PFSK-1 (cell line): Measurements from ENCODE around the gene CLASP1.

Experiments
- FOXP2 ChIP-seq: optimal IDR thresholded peaks from 2 replicates; pipeline ENCODE3; 2011; ENCODE audit warnings: borderline replicate concordance, control low read depth, inconsistent platforms; ENCODE audit not compliant: insufficient read depth; ENCODE audit errors: extremely low read length, extremely low read depth
- POLR2AphosphoS5 ChIP-seq: IDR thresholded peaks from 2 replicates; pipeline ENCODE4 v1.6.1; 2012; ENCODE audit warnings: low read depth, mild to moderate bottlenecking, control low read depth, low read length, moderate library complexity
- SIN3A ChIP-seq: IDR thresholded peaks from 2 replicates; pipeline ENCODE4 v1.6.1; 2012; ENCODE audit warnings: mild to moderate bottlenecking, low read length, moderate library complexity, borderline replicate concordance; ENCODE audit not compliant: insufficient read depth
- TAF1 ChIP-seq: IDR thresholded peaks from 2 replicates; pipeline ENCODE4 v1.6.1; 2012; ENCODE audit warnings: low read length, control low read depth, borderline replicate concordance; ENCODE audit not compliant: insufficient read depth
- TF ChIP-seq, protein P1 (sequence below), 2 experiments: IDR thresholded peaks; 2 replicates each; pipeline versions ENCODE4 v1.6.1 to v1.8.0; 2011 to 2012; ENCODE audit warnings: low read depth in 2 of 2, low read length in 2 of 2, control low read depth in 1 of 2, inconsistent platforms in 1 of 2, mild to moderate bottlenecking in 1 of 2, moderate library complexity in 1 of 2; ENCODE audit not compliant: insufficient read depth in 1 of 2

CLASP1 gene

GRCh38 chr2:121491518-121491917, 157.7 kb downstream of the CLASP1 start:
- no peak for TF ChIP-seq POLR2AphosphoS5
- no peak for TF ChIP-seq TAF1
- TF ChIP-seq FOXP2 = no peak
- no peak for TF ChIP-seq SIN3A

DNA sequence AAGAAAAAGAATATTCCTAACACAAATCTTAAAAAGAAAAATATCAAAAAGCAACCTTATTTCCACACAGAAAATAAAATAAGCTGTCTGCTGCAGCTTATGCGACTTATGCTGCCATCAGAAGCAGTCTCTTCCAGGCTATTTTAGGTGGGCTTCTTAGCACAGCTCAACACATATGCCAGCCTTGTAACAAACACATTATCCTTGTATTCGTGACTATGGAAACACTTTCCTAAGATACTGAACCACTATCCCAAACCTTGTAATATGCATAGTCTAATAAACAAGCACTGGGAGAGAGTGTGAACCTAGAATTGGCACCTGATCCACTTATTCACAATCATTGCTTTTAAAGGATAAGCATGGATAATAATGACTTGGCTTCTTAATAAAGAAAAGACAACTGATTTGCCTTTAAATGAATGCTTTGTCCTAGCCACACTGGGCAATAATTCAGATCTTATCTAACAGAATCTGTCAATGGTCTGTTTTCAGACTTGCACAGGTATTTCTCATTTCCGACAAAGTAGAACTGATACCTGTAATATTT, 158.6 kb downstream of the CLASP1 start:
- no peak for TF ChIP-seq TAF1
- TF ChIP-seq FOXP2 = no peak
- no peak for TF ChIP-seq SIN3A
- TF ChIP-seq, protein P1, sequence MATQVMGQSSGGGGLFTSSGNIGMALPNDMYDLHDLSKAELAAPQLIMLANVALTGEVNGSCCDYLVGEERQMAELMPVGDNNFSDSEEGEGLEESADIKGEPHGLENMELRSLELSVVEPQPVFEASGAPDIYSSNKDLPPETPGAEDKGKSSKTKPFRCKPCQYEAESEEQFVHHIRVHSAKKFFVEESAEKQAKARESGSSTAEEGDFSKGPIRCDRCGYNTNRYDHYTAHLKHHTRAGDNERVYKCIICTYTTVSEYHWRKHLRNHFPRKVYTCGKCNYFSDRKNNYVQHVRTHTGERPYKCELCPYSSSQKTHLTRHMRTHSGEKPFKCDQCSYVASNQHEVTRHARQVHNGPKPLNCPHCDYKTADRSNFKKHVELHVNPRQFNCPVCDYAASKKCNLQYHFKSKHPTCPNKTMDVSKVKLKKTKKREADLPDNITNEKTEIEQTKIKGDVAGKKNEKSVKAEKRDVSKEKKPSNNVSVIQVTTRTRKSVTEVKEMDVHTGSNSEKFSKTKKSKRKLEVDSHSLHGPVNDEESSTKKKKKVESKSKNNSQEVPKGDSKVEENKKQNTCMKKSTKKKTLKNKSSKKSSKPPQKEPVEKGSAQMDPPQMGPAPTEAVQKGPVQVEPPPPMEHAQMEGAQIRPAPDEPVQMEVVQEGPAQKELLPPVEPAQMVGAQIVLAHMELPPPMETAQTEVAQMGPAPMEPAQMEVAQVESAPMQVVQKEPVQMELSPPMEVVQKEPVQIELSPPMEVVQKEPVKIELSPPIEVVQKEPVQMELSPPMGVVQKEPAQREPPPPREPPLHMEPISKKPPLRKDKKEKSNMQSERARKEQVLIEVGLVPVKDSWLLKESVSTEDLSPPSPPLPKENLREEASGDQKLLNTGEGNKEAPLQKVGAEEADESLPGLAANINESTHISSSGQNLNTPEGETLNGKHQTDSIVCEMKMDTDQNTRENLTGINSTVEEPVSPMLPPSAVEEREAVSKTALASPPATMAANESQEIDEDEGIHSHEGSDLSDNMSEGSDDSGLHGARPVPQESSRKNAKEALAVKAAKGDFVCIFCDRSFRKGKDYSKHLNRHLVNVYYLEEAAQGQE (IDR thresholded peaks at IDR 0.05; ENCODE audit: insufficient read depth in 1 of 2, low read depth in 2 of 2, low read length in 2 of 2) = no peak

DNA sequence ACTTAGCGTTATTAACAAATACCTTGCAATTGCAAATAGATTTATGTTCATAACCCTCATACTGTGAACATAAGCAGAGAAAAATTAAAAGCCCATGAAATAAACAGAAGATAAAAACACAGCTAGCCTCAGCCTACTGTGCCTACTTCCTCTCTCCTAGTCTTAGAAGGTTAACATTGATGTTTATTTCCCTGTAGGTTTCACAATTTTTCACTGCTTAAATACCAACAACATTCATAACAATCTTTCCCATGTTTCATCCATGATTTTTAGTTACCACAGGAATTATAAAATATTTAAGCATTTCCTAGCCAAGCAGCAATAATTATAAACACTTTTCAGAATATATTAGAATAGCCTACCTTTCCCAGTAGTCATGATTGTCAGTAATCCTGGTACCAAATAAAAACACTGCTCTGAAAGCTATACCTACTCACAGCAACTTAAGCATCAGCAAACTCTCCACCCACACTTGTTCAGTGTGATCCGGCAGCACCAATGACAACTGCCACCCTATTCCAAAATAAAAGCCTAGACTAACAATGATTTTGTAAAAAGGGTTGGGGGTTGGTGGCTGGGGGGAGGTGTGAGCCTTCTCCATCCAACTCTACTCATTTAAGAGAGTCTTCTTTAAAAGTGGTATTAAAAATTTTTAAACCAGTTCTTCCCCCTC, 159.2 kb downstream of the CLASP1 start:
- TF ChIP-seq, protein P1 (IDR thresholded peaks at IDR 0.05; ENCODE audit: insufficient read depth in 1 of 2, low read depth in 2 of 2, low read length in 2 of 2) = no peak
- no peak for TF ChIP-seq SIN3A
- TF ChIP-seq TAF1 = no peak
- no peak for TF ChIP-seq FOXP2
- TF ChIP-seq POLR2AphosphoS5 = no peak

DNA sequence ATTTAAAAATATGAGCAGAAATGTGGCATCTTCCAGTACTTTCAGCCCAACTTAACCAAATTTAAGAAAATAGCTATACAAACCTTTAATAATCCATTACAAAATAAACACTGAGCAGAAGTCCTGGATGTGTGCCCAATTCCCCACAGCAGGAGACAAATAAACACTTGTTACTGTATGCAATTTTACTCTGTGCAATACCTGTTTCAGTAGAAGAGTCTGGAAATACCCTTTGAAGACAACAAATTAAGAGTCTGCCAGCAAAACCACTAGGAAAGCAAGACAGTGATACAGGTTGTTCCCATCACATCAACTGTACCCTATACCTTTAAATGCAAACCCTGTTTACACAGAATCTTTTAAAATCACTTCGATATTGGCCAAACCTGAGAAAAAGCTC, 160.0 kb downstream of the CLASP1 start:
- TF ChIP-seq SIN3A = no peak
- no peak for TF ChIP-seq FOXP2
- no peak for TF ChIP-seq TAF1
- no peak for TF ChIP-seq POLR2AphosphoS5

DNA sequence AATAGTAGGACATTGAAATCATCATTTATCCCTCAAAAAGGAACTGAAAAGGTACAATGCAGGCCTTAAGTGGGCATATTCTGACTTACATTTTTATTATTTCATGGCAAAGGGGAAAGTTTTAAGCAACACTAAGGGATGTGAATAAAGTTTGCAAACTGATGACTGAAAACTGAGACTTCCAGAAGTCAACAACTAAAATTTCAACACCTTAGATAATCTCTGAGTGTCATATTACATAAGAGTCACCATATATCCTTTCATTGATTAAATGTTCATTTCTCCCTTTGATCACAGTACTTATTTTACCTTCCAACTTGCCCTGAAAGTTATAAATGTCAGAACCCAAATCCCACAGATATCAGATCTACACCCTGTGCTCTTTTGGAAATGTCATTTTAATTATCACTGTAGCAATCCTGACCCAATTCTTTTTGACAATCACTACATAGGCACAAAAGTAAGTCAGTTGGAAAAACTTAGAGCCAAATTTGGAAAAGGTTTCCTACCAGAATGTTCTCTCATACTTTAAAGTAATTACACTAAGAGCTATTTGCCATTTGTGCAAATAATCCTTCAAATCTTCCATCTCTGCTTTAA, 163.0 kb downstream of the CLASP1 start:
- TF ChIP-seq TAF1 = no peak

DNA sequence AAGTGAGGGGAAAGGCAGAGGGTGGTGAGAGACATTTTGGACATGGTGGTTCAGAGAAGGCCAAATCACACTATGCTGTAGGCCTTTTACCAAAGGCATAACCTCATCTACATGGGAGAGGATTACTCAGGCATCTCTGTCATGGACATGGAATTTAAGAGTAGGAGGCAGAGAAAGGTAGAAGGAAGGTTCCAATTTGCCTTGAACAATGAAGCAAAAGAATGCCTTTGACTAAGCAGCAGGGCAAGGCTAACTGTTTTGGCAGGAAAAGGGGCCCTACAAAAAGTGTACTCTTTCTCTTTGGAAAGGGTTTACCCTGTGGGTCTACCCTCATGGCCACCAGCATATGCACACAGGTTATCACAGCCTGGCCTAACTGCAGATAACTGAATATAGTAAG, 164.2 kb downstream of the CLASP1 start:
- TF ChIP-seq SIN3A (no peak), FOXP2 (no peak), POLR2AphosphoS5 (no peak)
- TF ChIP-seq, protein P1 (IDR thresholded peaks at IDR 0.05; ENCODE audit: insufficient read depth in 1 of 2, low read depth in 2 of 2, low read length in 2 of 2) = no peak
